PC-9 (cell line): Measurements from ENCODE around the gene FAM177B.

ENCODE experiments used
- CTCF ChIP-seq: fragments of 200-600 bp; sonication (generic); conservative IDR thresholded peaks from 2 replicates; pipeline ENCODE4 v1.6.1; 2017; ENCODE audit warnings: mixed run types, antibody characterized with exemption, mild to moderate bottlenecking, moderate library complexity
- EZH2 ChIP-seq: fragments of 200-600 bp; sonication (generic); IDR thresholded peaks from 2 replicates; pipeline ENCODE4 v1.8.0; 2017; ENCODE audit warnings: antibody characterized with exemption, low read depth

GRCh38 chr1:222713091-222713961, 23.7 kb upstream of the FAM177B start:
- TF ChIP-seq CTCF (no peak), EZH2 (no peak)
